K562 (cell line): ENCODE measurements around the gene OR2V1. TPM values are rescaled to one million over a fixed set of nuclear protein-coding genes. Genes with fewer than 3 reads are reported as not detected.

ENCODE experiments used
- ARID2 ChIP-seq: fragments of 450-650 bp; IDR thresholded peaks from 2 replicates; pipeline ENCODE4 v1.6.1; 2017; ENCODE audit warnings: antibody characterized with exemption, mild to moderate bottlenecking
- ATF7 ChIP-seq: fragments of 450-650 bp; IDR thresholded peaks from 2 replicates; pipeline ENCODE4 v1.7.1; 2014; ENCODE audit warnings: mild to moderate bottlenecking, moderate library complexity
- CBFB ChIP-seq: sonication (generic); formaldehyde crosslinking; IDR thresholded peaks from 2 replicates; pipeline ENCODE4 v1.4.0; 2020; ENCODE audit warnings: mild to moderate bottlenecking, missing genetic modification reagents
- GTF2F1 ChIP-seq: IDR thresholded peaks from 2 replicates; pipeline ENCODE4 v1.6.1; 2011; ENCODE audit warnings: low read depth, low read length, improper control_type of control experiment
- HINFP ChIP-seq: fragments of 450-650 bp; conservative IDR thresholded peaks from 2 replicates; pipeline ENCODE4 v1.6.1; 2016; ENCODE audit warnings: missing genetic modification characterization, low read depth, mild to moderate bottlenecking, control low read depth, missing compliant biosample characterization
- IRF9 ChIP-seq: fragments of 450-650 bp; IDR thresholded peaks from 2 replicates; pipeline ENCODE4 v1.6.1; 2016; ENCODE audit warnings: missing biosample characterization, missing genetic modification characterization
- KDM1A ChIP-seq, 2 experiments: fragments of 450-650 bp; IDR thresholded peaks; 2 replicates each; pipeline ENCODE4 v1.6.1; 2016; ENCODE audit warnings: mild to moderate bottlenecking in 2 of 2
- L3MBTL2 ChIP-seq: fragments of 450-650 bp; IDR thresholded peaks from 2 replicates; pipeline ENCODE4 v1.6.1; 2016; ENCODE audit warnings: mild to moderate bottlenecking, moderate library complexity
- MYC ChIP-seq, 2 experiments: fragments of 250-450 bp in 1 of 2; sonication (Bioruptor Pico) in 1 of 2; IDR thresholded peaks; 2 replicates each; pipeline versions ENCODE4 v1.5.1 to v1.6.1; 2012 to 2021; ENCODE audit warnings: low read depth in 2 of 2, borderline replicate concordance in 1 of 2, improper control_type of control experiment in 1 of 2, low read length in 1 of 2, mild to moderate bottlenecking in 1 of 2, moderate library complexity in 1 of 2
- PATZ1 ChIP-seq: fragments of 250-450 bp; sonication (Bioruptor Pico); IDR thresholded peaks from 2 replicates; pipeline ENCODE4 v1.5.0; 2020; ENCODE audit warnings: mild to moderate bottlenecking, borderline replicate concordance
- SMAD3 ChIP-seq: fragments of 450-650 bp; formaldehyde crosslinking; conservative IDR thresholded peaks from 2 replicates; pipeline ENCODE4 v1.4.0; 2020; ENCODE audit warnings: mild to moderate bottlenecking
- SMARCA4 ChIP-seq: fragments of 450-650 bp; IDR thresholded peaks from 2 replicates; pipeline ENCODE4 v1.6.1; 2016
- SNRNP70 ChIP-seq: fragments of 200-400 bp; formaldehyde crosslinking; optimal IDR thresholded peaks from 2 replicates; pipeline ENCODE3; 2017; ENCODE audit warnings: low read depth, low read length
- SP2 ChIP-seq: IDR thresholded peaks from 2 replicates; pipeline ENCODE4 v1.6.1; 2011; ENCODE audit warnings: mild to moderate bottlenecking, low read depth, low read length, moderate library complexity; ENCODE audit not compliant: poor library complexity, severe bottlenecking; ENCODE audit errors: extremely low read depth
- ZBTB7A ChIP-seq: IDR thresholded peaks from 2 replicates; pipeline ENCODE4 v1.6.1; 2011; ENCODE audit warnings: low read depth, mild to moderate bottlenecking, low read length, moderate library complexity, borderline replicate concordance; ENCODE audit not compliant: control insufficient read depth
- ZEB2 ChIP-seq: fragments of 450-650 bp; IDR thresholded peaks from 2 replicates; pipeline ENCODE4 v1.6.1; 2016
- ZNF212 ChIP-seq: fragments of 450-650 bp; formaldehyde crosslinking; IDR thresholded peaks from 2 replicates; pipeline ENCODE4 v1.4.0; 2020; ENCODE audit warnings: mild to moderate bottlenecking
- ZNF347 ChIP-seq: fragments of 450-650 bp; formaldehyde crosslinking; IDR thresholded peaks from 2 replicates; pipeline ENCODE4 v1.4.0; 2020; ENCODE audit warnings: low read depth, mild to moderate bottlenecking, moderate library complexity
- ZNF644 ChIP-seq: fragments of 200-800 bp; sonication (Bioruptor generic); IDR thresholded peaks from 2 replicates; pipeline ENCODE4 v1.6.1; 2016; ENCODE audit warnings: low read depth, missing genetic modification characterization, missing compliant biosample characterization
- ZNF699 ChIP-seq: fragments of 250-450 bp; sonication (Bioruptor Pico); IDR thresholded peaks from 2 replicates; pipeline ENCODE4 v1.8.0; 2021; ENCODE audit warnings: mild to moderate bottlenecking, moderate library complexity; ENCODE audit not compliant: insufficient replicate concordance
- ZNF740 ChIP-seq, 3 experiments: fragments of 200-800 bp in 1 of 3; sonication (Bioruptor generic) in 1 of 3; sonication (generic) in 1 of 3; formaldehyde crosslinking in 1 of 3; IDR thresholded peaks; 2 replicates each; pipeline versions ENCODE4 v1.6.1 to v1.8.0; 2016 to 2022; ENCODE audit warnings: mild to moderate bottlenecking in 2 of 3, missing compliant biosample characterization in 2 of 3, missing genetic modification characterization in 2 of 3, missing genetic modification reagents in 1 of 3
- polyA plus RNA-seq, 8 experiments: library from polyadenylated mRNA; depleted of rRNA in 4 of 8; stranded (reverse) in 5 of 8; unstranded in 3 of 8; fragments of >200 nt; fragmentation: Nextera tagmentation in 2 of 8; fragmentation: Illumina TruSeq in 1 of 8; extraction: Ambion mirVana in 2 of 8; extraction: Trizol in 1 of 8; gene quantifications; 2 replicates each; pipeline versions ENCODE4 v1.2.1 to v1.2.3, GENCODE V29; 2011 to 2014; ENCODE audit warnings: inconsistent platforms in 1 of 8, missing spikeins in 1 of 8
- total RNA-seq, 7 experiments: library from RNA; depleted of rRNA in 6 of 7; stranded (reverse); fragments of >200 nt in 6 of 7; fragmentation: Illumina TruSeq in 2 of 7; extraction: Trizol in 2 of 7; gene quantifications; 2 replicates each; pipeline versions ENCODE4 v1.2.1 to v1.2.3, GENCODE V29; 2011 to 2021; ENCODE audit warnings: low replicate concordance in 1 of 7

The OR2V1 gene
- total and polyA plus RNA-seq, 9 of the 15 experiments (the other 6 are each of a cell fraction or from before 2014, with no cell fraction given): 0.04 to 0.28 (median 0.15) TPM; not detected in 5

- TF ChIP-seq ZBTB7A: no peak; the same call in 1 of the 2 replicates
- TF ChIP-seq ZNF347: no peak
- TF ChIP-seq ARID2: peak; percentile 64; the same call in 1 of the 2 replicates
- 0 out of 2 replicates have a peak, but pooled peaks have one; percentile 66 for TF ChIP-seq GTF2F1
- no peak for TF ChIP-seq SMAD3 (CRISPR knock-in tag)
- TF ChIP-seq HINFP: no peak
- 0 out of 2 replicates have a peak, but pooled peaks have one; percentile 15 for TF ChIP-seq ZNF740 (CRISPR knock-in tag; IDR thresholded peaks at IDR 0.05)
- TF ChIP-seq ZNF740 (tag; IDR thresholded peaks at IDR 0.05): no peak
- no peak for TF ChIP-seq IRF9 (tag)
- TF ChIP-seq ZNF644 (tag): no peak
- TF ChIP-seq SNRNP70: no peak
- peak in 1 of 2 experiments; percentile 9; a peak in 1 of 4 replicates for TF ChIP-seq KDM1A (IDR thresholded peaks at IDR 0.05)
- TF ChIP-seq ZEB2: peak; percentile 28; the same call in 1 of the 2 replicates
- TF ChIP-seq SMARCA4: no peak
- TF ChIP-seq SP2: no peak
- no peak for TF ChIP-seq ZNF699
- TF ChIP-seq MYC (IDR thresholded peaks at IDR 0.05; ENCODE audit: low read depth, low read length): peak; percentile 74
- TF ChIP-seq MYC (CRISPR knock-in tag; IDR thresholded peaks at IDR 0.05; ENCODE audit: borderline replicate concordance, low read depth): no peak
- no peak for TF ChIP-seq PATZ1
- peak; percentile 19; the same call in 1 of the 2 replicates for TF ChIP-seq L3MBTL2
- no peak for TF ChIP-seq ZNF212 (CRISPR knock-in tag)
- TF ChIP-seq ATF7: 0 out of 2 replicates have a peak, but pooled peaks have one; percentile 38
- TF ChIP-seq CBFB (CRISPR knock-in tag): 0 out of 2 replicates have a peak, but pooled peaks have one; percentile 32
Measured at GRCh38 chr5:181159286-181160151, 28.6 kb upstream of the OR2V1 start (continued).
